BLaER1 treated with 17β-estradiol and CSF1 and Interleukin-3, amounts not matched to agents 10 nM and 100 nM (cell line): ENCODE results near the gene BRSK2.
A peak's percentile ranks its signal among the peaks of the same experiment; 100 is the strongest.
"Not testable (repeated sequence)": the region's sequence is repeated elsewhere in the genome, so short reads cannot be mapped to it uniquely, and the experiment has no call there.

Source experiments
- H3K27ac ChIP-seq, 11 experiments: shearing (Covaris generic); formaldehyde crosslinking; 2 replicates each; pipeline ENCODE4 v1.8.1; 2022
- H3K27me3 ChIP-seq, 11 experiments: shearing (Covaris generic); formaldehyde crosslinking; 2 replicates each; pipeline ENCODE4 v1.8.1; 2022
- H3K36me3 ChIP-seq, 11 experiments: shearing (Covaris generic); formaldehyde crosslinking; 2 replicates each; pipeline ENCODE4 v1.8.1; 2022
- H3K4me1 ChIP-seq, 10 experiments: shearing (Covaris generic); formaldehyde crosslinking; 2 replicates each; pipeline ENCODE4 v1.8.1; 2022
- H3K4me2 ChIP-seq, 11 experiments: shearing (Covaris generic); formaldehyde crosslinking; 2 replicates each; pipeline ENCODE4 v1.8.1; 2022
- H3K4me3 ChIP-seq, 10 experiments: shearing (Covaris generic); formaldehyde crosslinking; 2 replicates each; pipeline ENCODE4 v1.8.1; 2022
- H3K9ac ChIP-seq, 11 experiments: shearing (Covaris generic); formaldehyde crosslinking; 2 replicates each; pipeline ENCODE4 v1.8.1; 2022
- H3K9me3 ChIP-seq, 11 experiments: shearing (Covaris generic); formaldehyde crosslinking; replicated peaks in 1 of 11; 2 replicates each; pipeline ENCODE4 v1.8.1; 2022
- H4K20me1 ChIP-seq, 11 experiments: shearing (Covaris generic); formaldehyde crosslinking; 2 replicates each; pipeline ENCODE4 v1.8.1; 2022
- Cebpa-rat ChIP-seq, 11 experiments: shearing (Covaris generic); IDR thresholded peaks; 2 replicates each; pipeline ENCODE4 v1.8.1; 2022

Gene BRSK2

DNA sequence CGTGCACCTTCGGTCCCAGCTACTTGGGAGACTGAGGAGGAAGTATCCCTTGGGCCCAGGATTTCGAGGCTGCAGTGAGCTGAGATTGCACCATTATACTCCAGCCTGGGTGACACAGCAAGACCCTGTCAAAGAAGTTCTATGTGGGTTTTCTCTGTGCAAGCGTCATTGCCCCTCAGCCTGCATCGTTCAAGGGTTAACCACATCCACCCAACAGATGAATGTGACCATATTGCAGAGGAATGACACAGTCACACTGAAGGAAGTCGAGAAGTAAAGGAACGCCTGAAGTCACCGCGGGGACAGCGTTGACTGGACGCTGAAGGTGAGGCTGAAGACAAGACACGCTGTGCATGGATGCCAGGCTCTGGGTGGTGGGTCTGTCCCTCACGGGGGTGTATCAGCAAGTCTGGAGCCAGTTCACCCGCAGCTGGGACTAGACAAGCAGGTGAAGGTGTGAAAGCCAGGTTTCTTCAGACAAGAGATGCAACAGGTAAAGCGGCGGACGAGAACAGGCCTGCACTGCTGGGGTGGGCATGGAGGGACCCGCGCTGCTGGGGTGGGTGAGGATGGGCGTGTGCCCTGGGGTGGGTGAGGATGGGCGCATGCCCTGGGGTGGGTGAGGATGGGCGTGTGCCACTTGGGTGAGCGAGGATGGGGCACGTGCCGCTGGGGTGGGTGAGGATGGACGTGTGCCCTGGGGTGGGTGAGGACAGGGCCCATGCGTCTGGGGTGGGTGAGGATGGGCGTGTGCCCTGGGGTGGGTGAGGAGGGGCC, 43.8 kb upstream of the BRSK2 start:
- H3K4me2 ChIP-seq: peak overlapping the region in 6 of 11 experiments; percentile 23 to 78 (median 50); a peak in 10 of 22 replicates
- peaks cover 0 to 58% (median 24%) of the 10 kb centered on the region in 10 experiments; a peak in 16 of 20 replicates for H3K4me1 ChIP-seq
- no peaks in the 10 kb centered on the region for H3K9me3 ChIP-seq
- peak in 3 of 11 experiments; percentile 7 to 47 (median 44); a peak in 3 of 22 replicates for TF ChIP-seq Cebpa-rat (IDR thresholded peaks at IDR 0.05)
- H3K36me3 ChIP-seq: no peaks in the 10 kb centered on the region
- no peak overlapping the region for H3K9ac ChIP-seq
- peak overlapping the region in 3 of 11 experiments; percentile 47 to 55 (median 51); a peak in 7 of 22 replicates for H3K27ac ChIP-seq
- H3K4me3 ChIP-seq: no peak overlapping the region
- H4K20me1 ChIP-seq: no peaks in the 10 kb centered on the region
- H3K27me3 ChIP-seq: no peaks in the 10 kb centered on the region

- H3K4me3 ChIP-seq: no peak overlapping the region
- no peaks in the 10 kb centered on the region for H3K27me3 ChIP-seq
- TF ChIP-seq Cebpa-rat (IDR thresholded peaks at IDR 0.05): no peak
- no peak overlapping the region for H3K9ac ChIP-seq
- no peaks in the 10 kb centered on the region for H3K9me3 ChIP-seq
- no peak overlapping the region for H3K4me2 ChIP-seq
- no peaks in the 10 kb centered on the region for H3K36me3 ChIP-seq
- H3K27ac ChIP-seq: no peak overlapping the region
- peaks cover 0 to 49% (median 22%) of the 10 kb centered on the region in 10 experiments; a peak in 16 of 20 replicates for H3K4me1 ChIP-seq
- H4K20me1 ChIP-seq: no peaks in the 10 kb centered on the region
Observed at GRCh38 chr11:1346669-1347390, 42.9 kb upstream of the BRSK2 start.

DNA sequence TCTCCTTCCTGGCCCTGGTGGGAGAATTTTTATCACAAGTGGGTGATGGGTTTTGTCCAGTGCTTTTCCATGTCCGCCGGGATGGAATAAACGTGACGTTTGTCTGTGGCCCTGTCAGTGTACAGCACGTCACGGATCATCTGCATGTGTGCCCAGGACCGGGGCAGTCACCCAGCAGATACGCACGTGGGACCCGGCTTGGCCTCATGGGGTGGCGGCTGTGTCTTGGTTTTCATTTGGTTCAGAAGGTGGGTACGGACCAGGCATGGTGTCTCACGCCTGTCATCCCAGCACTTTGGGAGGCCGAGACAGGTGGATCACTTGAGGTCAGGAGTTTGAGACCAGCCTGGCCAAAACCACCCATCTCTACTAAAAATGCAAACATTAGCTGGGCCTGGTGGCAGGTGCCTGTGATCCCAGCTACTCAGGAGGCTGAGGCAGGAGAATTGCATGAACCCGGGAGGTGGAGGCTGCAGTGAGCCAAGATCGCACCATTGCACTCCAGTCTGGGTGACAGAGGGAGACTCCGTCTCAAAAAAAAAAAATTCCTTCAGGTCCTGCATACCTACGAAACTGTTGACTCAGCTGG, 42.2 kb upstream of the BRSK2 start:
- not testable (repeated sequence) for H3K4me2 ChIP-seq

GRCh38 chr11:1348146-1348795, 41.5 kb upstream of the BRSK2 start:
- peaks cover 0 to 38% (median 18%) of the 10 kb centered on the region in 10 experiments; a peak in 14 of 20 replicates for H3K4me1 ChIP-seq
- TF ChIP-seq Cebpa-rat (IDR thresholded peaks at IDR 0.05): no peak
- H3K4me3 ChIP-seq: no peak overlapping the region
- H3K4me2 ChIP-seq: no peak overlapping the region
- H4K20me1 ChIP-seq: no peaks in the 10 kb centered on the region
- no peaks in the 10 kb centered on the region for H3K9me3 ChIP-seq
- no peak overlapping the region for H3K9ac ChIP-seq
- H3K27ac ChIP-seq: no peak overlapping the region
- H3K36me3 ChIP-seq: no peaks in the 10 kb centered on the region
- H3K27me3 ChIP-seq: no peaks in the 10 kb centered on the region

More for the DNA sequence above, 42.2 kb upstream of the BRSK2 start:
- not testable (repeated sequence) for H3K4me3 ChIP-seq, H3K36me3 ChIP-seq, H3K9me3 ChIP-seq, H4K20me1 ChIP-seq, H3K27me3 ChIP-seq, H3K9ac ChIP-seq, H3K27ac ChIP-seq
- H3K4me1 ChIP-seq: peaks cover 0 to 43% (median 19%) of the 10 kb centered on the region in 10 experiments; a peak in 14 of 20 replicates

DNA sequence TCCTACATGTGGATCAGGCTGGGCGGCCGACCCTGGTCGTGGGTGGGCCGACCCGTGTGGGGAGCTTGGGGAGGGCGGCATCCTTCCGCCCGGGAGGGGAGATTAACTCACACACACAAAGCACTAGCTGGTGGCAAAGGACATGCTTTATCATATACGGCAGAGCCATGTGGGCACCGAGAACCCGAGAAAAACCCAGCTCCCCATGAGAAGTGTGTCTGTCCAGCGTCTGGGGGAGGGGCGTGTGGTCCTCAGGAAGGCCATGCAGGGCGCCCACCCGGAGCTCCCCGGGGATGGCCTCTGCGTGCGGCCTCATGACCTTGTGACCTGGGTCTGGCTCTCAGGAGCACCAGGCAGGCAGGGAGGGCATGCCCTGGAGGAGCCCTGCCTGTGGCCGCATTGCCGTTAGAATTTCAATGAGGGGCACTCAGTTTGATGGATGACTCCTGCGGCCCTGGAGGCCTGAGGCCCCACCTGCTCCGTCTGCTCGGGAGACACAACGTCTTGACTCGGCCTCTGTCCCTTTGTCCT, 40.9 kb upstream of the BRSK2 start:
- no peak for TF ChIP-seq Cebpa-rat (IDR thresholded peaks at IDR 0.05)
- no peak overlapping the region for H3K9ac ChIP-seq
- no peak overlapping the region for H3K4me2 ChIP-seq
- H3K9me3 ChIP-seq: no peaks in the 10 kb centered on the region
- H3K4me3 ChIP-seq: no peak overlapping the region
- H3K27me3 ChIP-seq: no peaks in the 10 kb centered on the region
- peak overlapping the region in 2 of 11 experiments; percentile 7 to 35; a peak in 3 of 22 replicates for H3K27ac ChIP-seq
- H3K4me1 ChIP-seq: peaks cover 0 to 32% (median 15%) of the 10 kb centered on the region in 10 experiments; a peak in 14 of 20 replicates
- no peaks in the 10 kb centered on the region for H3K36me3 ChIP-seq
- no peaks in the 10 kb centered on the region for H4K20me1 ChIP-seq

DNA sequence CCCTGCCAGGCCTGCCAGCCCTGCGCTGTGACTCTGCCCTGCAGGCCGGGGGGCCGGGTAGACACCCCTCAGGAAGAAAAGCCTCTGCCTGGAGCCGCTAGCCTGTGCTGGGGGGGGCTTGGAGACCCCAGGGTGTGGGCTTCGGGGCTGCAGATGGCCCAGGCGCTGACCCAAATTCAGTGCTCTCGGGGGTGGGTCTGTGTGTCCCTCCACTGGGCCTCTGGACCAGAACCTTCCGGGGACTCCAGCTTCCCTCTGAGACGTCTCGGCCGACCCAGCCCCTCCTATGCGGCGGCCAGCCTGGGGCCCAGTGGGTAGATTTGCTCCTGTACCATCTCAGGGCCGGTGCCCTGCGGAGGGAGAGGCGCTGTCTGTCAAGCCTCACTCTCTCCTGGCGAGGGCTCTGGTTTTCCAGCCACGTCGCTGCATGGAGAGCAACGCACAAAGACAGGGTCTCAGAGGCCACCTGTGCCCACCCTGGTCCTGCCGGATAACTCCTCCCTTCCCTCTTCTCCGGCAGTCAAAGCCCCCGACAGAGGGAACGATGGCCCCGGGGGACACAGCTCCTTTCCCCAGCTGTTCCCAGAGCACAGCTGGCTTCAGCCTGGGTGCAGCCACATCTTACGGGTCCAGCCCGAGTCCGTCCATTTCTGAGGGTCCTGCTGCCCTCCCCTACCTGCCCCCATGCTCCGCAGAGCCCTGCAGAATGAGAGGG, 40.2 kb upstream of the BRSK2 start:
- H3K27me3 ChIP-seq: no peaks in the 10 kb centered on the region

GRCh38 chr11:1350086-1350725, 39.5 kb upstream of the BRSK2 start:
- Histone ChIP-seq H3K9ac (no peak overlapping the region), H3K36me3 (no peaks in the 10 kb centered on the region), H4K20me1 (no peaks in the 10 kb centered on the region), H3K4me2 (no peak overlapping the region), H3K27me3 (no peaks in the 10 kb centered on the region), H3K4me3 (no peak overlapping the region), H3K4me1 (peaks cover 0 to 21% (median 11%) of the 10 kb centered on the region in 10 experiments; a peak in 14 of 20 replicates), H3K27ac (no peak overlapping the region), H3K9me3 (no peaks in the 10 kb centered on the region)
- no peak for TF ChIP-seq Cebpa-rat (IDR thresholded peaks at IDR 0.05)

More for the DNA sequence above, 40.2 kb upstream of the BRSK2 start:
- peak overlapping the region in 2 of 11 experiments; percentile 7 to 35; a peak in 3 of 22 replicates for H3K27ac ChIP-seq
- no peak overlapping the region for H3K4me2 ChIP-seq
- no peaks in the 10 kb centered on the region for H3K36me3 ChIP-seq
- no peaks in the 10 kb centered on the region for H3K9me3 ChIP-seq
- no peak for TF ChIP-seq Cebpa-rat (IDR thresholded peaks at IDR 0.05)
- H4K20me1 ChIP-seq: no peaks in the 10 kb centered on the region
- H3K4me3 ChIP-seq: no peak overlapping the region
- H3K4me1 ChIP-seq: peaks cover 0 to 26% (median 14%) of the 10 kb centered on the region in 10 experiments; a peak in 14 of 20 replicates
- H3K9ac ChIP-seq: no peak overlapping the region
